HepG2 (cell line): Measurements from ENCODE around the gene MXD3. TPM values are rescaled to one million over a fixed set of nuclear protein-coding genes. Genes with fewer than 3 reads are reported as not detected.

ENCODE experiments used
- ATAC-seq: fragments of 200-7000 bp; cut with Tn5 transposase; 3 replicates; pipeline ENCODE4 v1.9.1; 2020; ENCODE audit warnings: mild to moderate bottlenecking, moderate library complexity
- BruUV-seq: library from RNA; stranded (reverse); fragments of 400-500 nt; replicated peaks from 2 replicates; lab custom pipeline; 2021; lab: Mats Ljungman, UMichigan
- CTCF ChIA-PET: fragments of 300-600 bp; formaldehyde crosslinking; extraction: SDS; loops from one replicate; lab custom pipeline; 2021; ENCODE audit warnings: low total read pairs, inconsistent platforms, low intra/inter-chr PET ratio; lab: Yijun Ruan, JAX
- POLR2A ChIA-PET: fragments of 350-600 bp; sonication (Branson Sonifier 250); formaldehyde crosslinking; loops from one replicate; lab custom pipeline; 2020; ENCODE audit warnings: antibody characterized with exemption, inconsistent platforms; lab: Yijun Ruan, JAX
- DNase-seq: peaks from one replicate; pipeline ENCODE4 v3.0.0-alpha.2; 2015; ENCODE audit warnings: low spot score
- FAIRE-seq: peaks from 3 replicates; lab custom pipeline; 2011; peaks lifted over from hg19 to GRCh38; lab: Jason Lieb, UNC
- H2AFZ ChIP-seq: one replicate; pipeline ENCODE4 v1.6.1; 2011; ENCODE audit warnings: low read length, inconsistent platforms
- H3K27ac ChIP-seq: fragments of 300-600 bp; 3 replicates; pipeline ENCODE4 v1.8.0; 2011; ENCODE audit warnings: mixed run types, mild to moderate bottlenecking, mixed read lengths, low read length, inconsistent platforms; ENCODE audit not compliant: insufficient read depth; ENCODE audit errors: extremely low read length
- H3K27me3 ChIP-seq, 2 experiments: fragments of 200-600 bp in 1 of 2; 2 replicates in 1 of 2; 3 replicates in 1 of 2; pipeline versions ENCODE4 v1.6.0 to v1.8.0; 2011; ENCODE audit warnings: low read length in 2 of 2, mild to moderate bottlenecking in 2 of 2, moderate library complexity in 2 of 2, inconsistent platforms in 1 of 2; ENCODE audit not compliant: insufficient read depth in 2 of 2, control insufficient read depth in 1 of 2
- H3K36me3 ChIP-seq, 2 experiments: fragments of 200-600 bp in 1 of 2; replicated peaks in 1 of 2; 2 replicates in 1 of 2; 3 replicates in 1 of 2; pipeline versions ENCODE4 v1.5.1 to v1.8.0; 2011; ENCODE audit warnings: low read length in 2 of 2, inconsistent platforms in 1 of 2; ENCODE audit not compliant: insufficient read depth in 2 of 2, control insufficient read depth in 1 of 2
- H3K4me1 ChIP-seq: 2 replicates; pipeline ENCODE4 v1.5.1; 2012; ENCODE audit warnings: low read length, inconsistent platforms; ENCODE audit not compliant: insufficient read depth
- H3K4me2 ChIP-seq: 2 replicates; pipeline ENCODE4 v1.6.0; 2011; ENCODE audit warnings: low read depth, low read length, inconsistent platforms
- H3K4me3 ChIP-seq, 3 experiments: fragments of 200-600 bp in 1 of 3; sonication (generic), shearing (Covaris generic) in 1 of 3; replicated peaks in 1 of 3; 2 replicates each; pipeline ENCODE4 v1.5.1; 2011 to 2016; ENCODE audit warnings: low read length in 3 of 3, inconsistent platforms in 2 of 3, low read depth in 2 of 3, mild to moderate bottlenecking in 2 of 3, control low read depth in 1 of 3, mixed read lengths in 1 of 3; ENCODE audit not compliant: insufficient read depth in 1 of 3
- H3K79me2 ChIP-seq: one replicate; pipeline ENCODE4 v1.6.1; 2011; ENCODE audit warnings: low read length, inconsistent platforms; ENCODE audit not compliant: insufficient read depth
- H3K9ac ChIP-seq: 2 replicates; pipeline ENCODE4 v1.6.0; 2011; ENCODE audit warnings: mild to moderate bottlenecking, low read depth, low read length, inconsistent platforms; ENCODE audit not compliant: insufficient read depth
- H3K9me3 ChIP-seq: 2 replicates; pipeline ENCODE4 v1.5.1; 2012; ENCODE audit warnings: mild to moderate bottlenecking, low read length
- H4K20me1 ChIP-seq: 2 replicates; pipeline ENCODE4 v1.6.0; 2011; ENCODE audit warnings: inconsistent platforms, mild to moderate bottlenecking, low read length, moderate library complexity; ENCODE audit not compliant: insufficient read depth
- CCAR2 ChIP-seq: fragments of 200-400 bp; formaldehyde crosslinking; optimal IDR thresholded peaks from 2 replicates; pipeline ENCODE3; 2018; ENCODE audit warnings: low read depth, mild to moderate bottlenecking, low read length, moderate library complexity
- ETV6 ChIP-seq: sonication (generic); formaldehyde crosslinking; conservative IDR thresholded peaks from 2 replicates; pipeline ENCODE4 v1.4.0; 2020; ENCODE audit warnings: missing genetic modification reagents
- KAT7 ChIP-seq: IDR thresholded peaks from 2 replicates; pipeline ENCODE4 v1.6.1; 2018; ENCODE audit warnings: borderline replicate concordance, missing compliant biosample characterization
- NPAS2 ChIP-seq: sonication (generic); formaldehyde crosslinking; IDR thresholded peaks from 2 replicates; pipeline ENCODE4 v1.8.0; 2022; ENCODE audit warnings: mild to moderate bottlenecking, missing genetic modification reagents, borderline replicate concordance
- RFX1 ChIP-seq: fragments of 450-650 bp; IDR thresholded peaks from 2 replicates; pipeline ENCODE4 v1.6.1; 2017
- RFX5 ChIP-seq: IDR thresholded peaks from 2 replicates; pipeline ENCODE4 v1.6.1; 2011; ENCODE audit warnings: low read depth, low read length, improper control_type of control experiment
- ZFY ChIP-seq: sonication (generic); formaldehyde crosslinking; IDR thresholded peaks from 2 replicates; pipeline ENCODE4 v1.4.0; 2020; ENCODE audit warnings: missing genetic modification reagents
- ZMYM3 ChIP-seq: sonication (generic); formaldehyde crosslinking; IDR thresholded peaks from 2 replicates; pipeline ENCODE4 v1.5.1; 2020; ENCODE audit warnings: mild to moderate bottlenecking, missing genetic modification reagents
- ZNF138 ChIP-seq: sonication (generic); formaldehyde crosslinking; IDR thresholded peaks from 2 replicates; pipeline ENCODE4 v1.5.0; 2020; ENCODE audit warnings: mild to moderate bottlenecking, low read depth, missing genetic modification reagents
- ZNF331 ChIP-seq: sonication (generic); formaldehyde crosslinking; IDR thresholded peaks from 2 replicates; pipeline ENCODE4 v1.4.0; 2020; ENCODE audit warnings: missing genetic modification reagents
- ZNF468 ChIP-seq: sonication (generic); formaldehyde crosslinking; IDR thresholded peaks from 2 replicates; pipeline ENCODE4 v1.8.0; 2022; ENCODE audit warnings: mild to moderate bottlenecking, moderate library complexity, missing genetic modification reagents
- ZNF556 ChIP-seq: sonication (generic); formaldehyde crosslinking; IDR thresholded peaks from 2 replicates; pipeline ENCODE4 v1.4.0; 2020; ENCODE audit warnings: mild to moderate bottlenecking, missing genetic modification reagents, borderline replicate concordance
- ZNF672 ChIP-seq: sonication (generic); formaldehyde crosslinking; IDR thresholded peaks from 2 replicates; pipeline ENCODE4 v1.8.1; 2022; ENCODE audit warnings: missing genetic modification reagents
- ZNF788 ChIP-seq: sonication (generic); formaldehyde crosslinking; IDR thresholded peaks from 2 replicates; pipeline ENCODE4 v1.5.0; 2020; ENCODE audit warnings: mild to moderate bottlenecking, missing genetic modification reagents, borderline replicate concordance
- ZZZ3 ChIP-seq: sonication (generic); formaldehyde crosslinking; IDR thresholded peaks from 2 replicates; pipeline ENCODE4 v1.4.0; 2020; ENCODE audit warnings: missing genetic modification reagents, mild to moderate bottlenecking, borderline replicate concordance
- WGBS: methylation state at CpG from one replicate; pipeline ENCODE4 v1.1.6; 2017; ENCODE audit warnings: low lambda C conversion rate; 5-methylcytosine and 5-hydroxymethylcytosine counted together
- in situ Hi-C: cut with HindIII; loops from 2 replicates; pipeline ENCODE4 v1.10.0; 2017; ENCODE audit warnings: low pct_unique_long_range_greater_than_20kb; ENCODE audit not compliant: extremely low pct_ligation_motif_present
- intact Hi-C: fragments of 100-400 bp; cut with micrococcal nuclease; formaldehyde crosslinking; loops from one replicate; pipeline ENCODE4 v1.10.0; 2022; ENCODE audit not compliant: unreplicated experiment
- polyA plus RNA-seq, 8 experiments: library from polyadenylated mRNA; depleted of rRNA in 3 of 8; stranded (reverse) in 7 of 8; unstranded in 1 of 8; fragments of >200 nt; fragmentation: Illumina TruSeq in 4 of 8; extraction: Trizol in 4 of 8; gene quantifications; 2 replicates each; pipeline versions ENCODE4 v1.2.1 to v1.2.3, GENCODE V29; 2011 to 2016; ENCODE audit warnings: low read depth in 4 of 8, missing spikeins in 1 of 8, mixed read lengths in 1 of 8; ENCODE audit not compliant: insufficient read depth in 1 of 8
- total RNA-seq, 5 experiments: library from RNA; depleted of rRNA; stranded (reverse); fragments of >200 nt; fragmentation: Illumina TruSeq; extraction: Trizol; gene quantifications; 2 replicates each; pipeline ENCODE4 v1.2.3, GENCODE V29; 2016; ENCODE audit warnings: low read depth in 1 of 5
- TF ChIP-seq, protein P1 (sequence below): sonication (generic); formaldehyde crosslinking; IDR thresholded peaks from 2 replicates; pipeline ENCODE4 v1.4.0; 2020; ENCODE audit warnings: low read depth, mild to moderate bottlenecking, missing genetic modification reagents
- TF ChIP-seq, protein P2 (sequence below): sonication (generic); formaldehyde crosslinking; conservative IDR thresholded peaks from 2 replicates; pipeline ENCODE4 v1.4.0; 2020; ENCODE audit warnings: mild to moderate bottlenecking, missing genetic modification reagents, moderate library complexity
- TF ChIP-seq, protein P3 (sequence below): sonication (generic); formaldehyde crosslinking; IDR thresholded peaks from 2 replicates; pipeline ENCODE4 v1.8.0; 2022; ENCODE audit warnings: missing genetic modification reagents, mild to moderate bottlenecking, moderate library complexity, borderline replicate concordance

The MXD3 gene
- total and polyA plus RNA-seq, 2 of the 13 experiments (the other 11 are each of a cell fraction or from before 2014, with no cell fraction given), result 10.5 to 12.8 TPM

DNA sequence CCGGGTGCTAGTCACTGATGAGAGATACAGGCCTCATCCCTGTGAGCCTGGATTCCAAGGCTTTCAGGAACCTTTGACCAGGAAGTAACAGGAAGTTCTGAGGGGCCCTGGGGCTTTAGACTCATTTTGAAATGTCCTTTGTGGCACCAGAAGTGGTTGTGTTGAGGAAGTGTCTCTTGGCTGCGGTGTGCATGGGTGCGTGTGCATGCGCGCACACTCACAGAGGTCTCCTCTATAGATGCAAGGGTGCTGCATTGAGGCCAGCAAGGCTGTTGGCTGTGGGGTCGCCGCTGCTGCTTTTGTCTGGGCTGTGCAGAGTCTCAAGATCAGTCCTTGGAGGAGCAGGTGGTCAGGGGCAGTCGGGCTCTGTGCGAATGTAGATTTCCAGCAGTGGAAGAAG, 15.8 kb downstream of the MXD3 start (continued):
- TF ChIP-seq, protein P1, sequence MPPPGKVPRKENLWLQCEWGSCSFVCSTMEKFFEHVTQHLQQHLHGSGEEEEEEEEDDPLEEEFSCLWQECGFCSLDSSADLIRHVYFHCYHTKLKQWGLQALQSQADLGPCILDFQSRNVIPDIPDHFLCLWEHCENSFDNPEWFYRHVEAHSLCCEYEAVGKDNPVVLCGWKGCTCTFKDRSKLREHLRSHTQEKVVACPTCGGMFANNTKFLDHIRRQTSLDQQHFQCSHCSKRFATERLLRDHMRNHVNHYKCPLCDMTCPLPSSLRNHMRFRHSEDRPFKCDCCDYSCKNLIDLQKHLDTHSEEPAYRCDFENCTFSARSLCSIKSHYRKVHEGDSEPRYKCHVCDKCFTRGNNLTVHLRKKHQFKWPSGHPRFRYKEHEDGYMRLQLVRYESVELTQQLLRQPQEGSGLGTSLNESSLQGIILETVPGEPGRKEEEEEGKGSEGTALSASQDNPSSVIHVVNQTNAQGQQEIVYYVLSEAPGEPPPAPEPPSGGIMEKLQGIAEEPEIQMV (CRISPR knock-in tag), result no peak
- TF ChIP-seq ZMYM3 (no peak), ZZZ3 (CRISPR knock-in tag) (no peak)

DNA sequence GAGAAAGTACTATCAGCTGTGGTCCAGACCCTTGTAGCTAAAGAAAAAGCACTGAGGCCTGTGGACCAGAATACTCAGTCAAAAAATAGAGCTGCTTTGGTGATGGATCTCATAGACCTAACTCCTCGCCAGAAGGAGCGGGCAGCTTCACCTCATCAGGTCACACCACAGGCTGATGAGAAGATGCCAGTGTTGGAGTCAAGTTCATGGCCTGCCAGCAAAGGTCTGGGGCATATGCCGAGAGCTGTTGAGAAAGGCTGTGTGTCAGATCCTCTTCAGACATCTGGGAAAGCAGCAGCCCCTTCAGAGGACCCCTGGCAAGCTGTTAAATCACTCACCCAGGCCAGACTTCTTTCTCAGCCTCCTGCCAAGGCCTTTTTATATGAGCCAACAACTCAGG, 17.1 kb downstream of the MXD3 start:
- no peak overlapping the region for H2AFZ ChIP-seq
- H3K4me2 ChIP-seq, result no peak overlapping the region
- H3K27ac ChIP-seq, result no peak overlapping the region
- in situ Hi-C loops (no loop called here), intact Hi-C loops (no loop called here)
- ChIA-PET CTCF (no interaction called here), POLR2A (no interaction called here)
- no peak for ATAC-seq
- FAIRE-seq, result no peak
- no peak overlapping the region for H3K9ac ChIP-seq
- peaks cover 1 to 10% of the 10 kb centered on the region in 2 experiments; a peak in 2 of 5 replicates for H3K27me3 ChIP-seq
- no peaks in the 10 kb centered on the region for H3K36me3 ChIP-seq
- no peaks in the 10 kb centered on the region for H4K20me1 ChIP-seq
- H3K4me1 ChIP-seq, result peaks cover 6% of the 10 kb centered on the region; the same call in 1 of the 2 replicates
- H3K9me3 ChIP-seq, result no peaks in the 10 kb centered on the region
- no TSS peak for BruUV-seq
- H3K4me3 ChIP-seq, result no peak overlapping the region
- H3K79me2 ChIP-seq, result no peaks in the 10 kb centered on the region
- no peak for DNase-seq
- WGBS, result 60% methylated on average over 2 of the region's 3 CpGs
- no peak for TF ChIP-seq ETV6 (CRISPR knock-in tag)
- no peak for TF ChIP-seq CCAR2
- TF ChIP-seq ZFY, result no peak
- no peak for TF ChIP-seq ZNF138 (CRISPR knock-in tag)
- TF ChIP-seq ZNF468 (CRISPR knock-in tag), result no peak
- TF ChIP-seq, protein P2, sequence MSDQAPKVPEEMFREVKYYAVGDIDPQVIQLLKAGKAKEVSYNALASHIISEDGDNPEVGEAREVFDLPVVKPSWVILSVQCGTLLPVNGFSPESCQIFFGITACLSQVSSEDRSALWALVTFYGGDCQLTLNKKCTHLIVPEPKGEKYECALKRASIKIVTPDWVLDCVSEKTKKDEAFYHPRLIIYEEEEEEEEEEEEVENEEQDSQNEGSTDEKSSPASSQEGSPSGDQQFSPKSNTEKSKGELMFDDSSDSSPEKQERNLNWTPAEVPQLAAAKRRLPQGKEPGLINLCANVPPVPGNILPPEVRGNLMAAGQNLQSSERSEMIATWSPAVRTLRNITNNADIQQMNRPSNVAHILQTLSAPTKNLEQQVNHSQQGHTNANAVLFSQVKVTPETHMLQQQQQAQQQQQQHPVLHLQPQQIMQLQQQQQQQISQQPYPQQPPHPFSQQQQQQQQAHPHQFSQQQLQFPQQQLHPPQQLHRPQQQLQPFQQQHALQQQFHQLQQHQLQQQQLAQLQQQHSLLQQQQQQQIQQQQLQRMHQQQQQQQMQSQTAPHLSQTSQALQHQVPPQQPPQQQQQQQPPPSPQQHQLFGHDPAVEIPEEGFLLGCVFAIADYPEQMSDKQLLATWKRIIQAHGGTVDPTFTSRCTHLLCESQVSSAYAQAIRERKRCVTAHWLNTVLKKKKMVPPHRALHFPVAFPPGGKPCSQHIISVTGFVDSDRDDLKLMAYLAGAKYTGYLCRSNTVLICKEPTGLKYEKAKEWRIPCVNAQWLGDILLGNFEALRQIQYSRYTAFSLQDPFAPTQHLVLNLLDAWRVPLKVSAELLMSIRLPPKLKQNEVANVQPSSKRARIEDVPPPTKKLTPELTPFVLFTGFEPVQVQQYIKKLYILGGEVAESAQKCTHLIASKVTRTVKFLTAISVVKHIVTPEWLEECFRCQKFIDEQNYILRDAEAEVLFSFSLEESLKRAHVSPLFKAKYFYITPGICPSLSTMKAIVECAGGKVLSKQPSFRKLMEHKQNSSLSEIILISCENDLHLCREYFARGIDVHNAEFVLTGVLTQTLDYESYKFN (CRISPR knock-in tag), result no peak
- TF ChIP-seq KAT7 (CRISPR knock-in tag), result no peak
- no peak for TF ChIP-seq RFX5
- no peak for TF ChIP-seq RFX1
- no peak for TF ChIP-seq ZNF788 (CRISPR knock-in tag)
- no peak for TF ChIP-seq ZNF331 (CRISPR knock-in tag)
- TF ChIP-seq ZNF556 (CRISPR knock-in tag), result no peak
- no peak for TF ChIP-seq ZNF672 (CRISPR knock-in tag)
- TF ChIP-seq, protein P3, sequence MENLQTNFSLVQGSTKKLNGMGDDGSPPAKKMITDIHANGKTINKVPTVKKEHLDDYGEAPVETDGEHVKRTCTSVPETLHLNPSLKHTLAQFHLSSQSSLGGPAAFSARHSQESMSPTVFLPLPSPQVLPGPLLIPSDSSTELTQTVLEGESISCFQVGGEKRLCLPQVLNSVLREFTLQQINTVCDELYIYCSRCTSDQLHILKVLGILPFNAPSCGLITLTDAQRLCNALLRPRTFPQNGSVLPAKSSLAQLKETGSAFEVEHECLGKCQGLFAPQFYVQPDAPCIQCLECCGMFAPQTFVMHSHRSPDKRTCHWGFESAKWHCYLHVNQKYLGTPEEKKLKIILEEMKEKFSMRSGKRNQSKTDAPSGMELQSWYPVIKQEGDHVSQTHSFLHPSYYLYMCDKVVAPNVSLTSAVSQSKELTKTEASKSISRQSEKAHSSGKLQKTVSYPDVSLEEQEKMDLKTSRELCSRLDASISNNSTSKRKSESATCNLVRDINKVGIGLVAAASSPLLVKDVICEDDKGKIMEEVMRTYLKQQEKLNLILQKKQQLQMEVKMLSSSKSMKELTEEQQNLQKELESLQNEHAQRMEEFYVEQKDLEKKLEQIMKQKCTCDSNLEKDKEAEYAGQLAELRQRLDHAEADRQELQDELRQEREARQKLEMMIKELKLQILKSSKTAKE (CRISPR knock-in tag), result no peak
- TF ChIP-seq NPAS2 (CRISPR knock-in tag), result no peak
